ENCODE measurements around the gene CHAT. TPM values are rescaled to one million over a fixed set of nuclear protein-coding genes. Genes with fewer than 3 reads are reported as not detected.

CHAT gene
- total RNA-seq, 1 donor from 2014 or later, result not detected

GRCh38 chr10:49690698-49691356, 77.0 kb downstream of the CHAT start:
- no peak overlapping the region for H3K9ac ChIP-seq
- H4K20me1 ChIP-seq (ENCODE audit: low read depth), result no peaks in the 10 kb centered on the region
- peak; percentile 17 for DNase-seq (ENCODE audit: low spot score)
- H3K79me2 ChIP-seq (ENCODE audit: low read depth), result no peaks in the 10 kb centered on the region
- H3K4me2 ChIP-seq, result peak overlapping the region; percentile 24
- Mint-ChIP-seq H3K27me3 (ENCODE audit: insufficient read depth, low read depth) (peaks cover 16% of the 10 kb centered on the region), H3K4me3 (no peak overlapping the region), H3K27ac (no peak overlapping the region), H3K36me3 (no peaks in the 10 kb centered on the region), H3K4me1 (peaks cover 31% of the 10 kb centered on the region), H3K9me3 (peaks cover 8% of the 10 kb centered on the region)
- no peak overlapping the region for H3K4me3 ChIP-seq
- peaks cover 11% of the 10 kb centered on the region for H3K4me1 ChIP-seq
- no peaks in the 10 kb centered on the region for H3F3A ChIP-seq (ENCODE audit: low read depth)
- H3K36me3 ChIP-seq, result no peaks in the 10 kb centered on the region
- no peak overlapping the region for H3K27ac ChIP-seq
- no peaks in the 10 kb centered on the region for H3K9me3 ChIP-seq (ENCODE audit: low read depth)
- no peak overlapping the region for H2AFZ ChIP-seq (replicated peaks)
- H3K27me3 ChIP-seq, result peaks cover 77% of the 10 kb centered on the region
- TF ChIP-seq CTCF (IDR thresholded peaks at IDR 0.05) (no peak), EZH2phosphoT487 (IDR thresholded peaks at IDR 0.05) (no peak), EZH2 (IDR thresholded peaks at IDR 0.05) (no peak)

- peaks cover 8% of the 10 kb centered on the region for H3K9me3 Mint-ChIP-seq
- H3K4me1 Mint-ChIP-seq, result peaks cover 31% of the 10 kb centered on the region
Observed at GRCh38 chr10:49691588-49691987, 77.8 kb downstream of the CHAT start.

GRCh38 chr10:49694466-49694865, 80.6 kb downstream of the CHAT start:
- H3K79me2 ChIP-seq (ENCODE audit: low read depth), result no peaks in the 10 kb centered on the region
- TF ChIP-seq EZH2phosphoT487 (IDR thresholded peaks at IDR 0.05), result no peak
- no peak for TF ChIP-seq EZH2 (IDR thresholded peaks at IDR 0.05)
- TF ChIP-seq CTCF (IDR thresholded peaks at IDR 0.05), result no peak
- no peak overlapping the region for H3K4me3 ChIP-seq
- peaks cover 50% of the 10 kb centered on the region for H3K27me3 ChIP-seq
- no peak overlapping the region for H3K4me3 Mint-ChIP-seq
- H3K27ac ChIP-seq, result no peak overlapping the region
- no peaks in the 10 kb centered on the region for H4K20me1 ChIP-seq (ENCODE audit: low read depth)
- H3K27me3 Mint-ChIP-seq (ENCODE audit: insufficient read depth, low read depth), result peaks cover 9% of the 10 kb centered on the region
- H3K4me1 Mint-ChIP-seq, result peaks cover 17% of the 10 kb centered on the region
- H3K4me2 ChIP-seq, result no peak overlapping the region
- H3K9ac ChIP-seq, result no peak overlapping the region
- no peak overlapping the region for H2AFZ ChIP-seq (replicated peaks)
- no peaks in the 10 kb centered on the region for H3K36me3 Mint-ChIP-seq
- H3K9me3 ChIP-seq (ENCODE audit: low read depth), result no peaks in the 10 kb centered on the region
- H3K27ac Mint-ChIP-seq, result no peak overlapping the region
- no peaks in the 10 kb centered on the region for H3F3A ChIP-seq (ENCODE audit: low read depth)
- no peaks in the 10 kb centered on the region for H3K9me3 Mint-ChIP-seq
- H3K4me1 ChIP-seq, result peaks cover 4% of the 10 kb centered on the region
- no peak for DNase-seq (ENCODE audit: low spot score)
- no peaks in the 10 kb centered on the region for H3K36me3 ChIP-seq

More at GRCh38 chr10:49691588-49691987, 77.8 kb downstream of the CHAT start:
- H3K36me3 Mint-ChIP-seq, result no peaks in the 10 kb centered on the region
- TF ChIP-seq EZH2phosphoT487 (IDR thresholded peaks at IDR 0.05), result no peak
- TF ChIP-seq CTCF (IDR thresholded peaks at IDR 0.05), result no peak
- no peak for TF ChIP-seq EZH2 (IDR thresholded peaks at IDR 0.05)
- Histone ChIP-seq H2AFZ (replicated peaks) (no peak overlapping the region), H3K36me3 (no peaks in the 10 kb centered on the region), H3K9me3 (ENCODE audit: low read depth) (no peaks in the 10 kb centered on the region), H3K9ac (no peak overlapping the region), H3K4me1 (peaks cover 11% of the 10 kb centered on the region), H3K27me3 (peaks cover 77% of the 10 kb centered on the region), H3K4me2 (no peak overlapping the region), H3K79me2 (ENCODE audit: low read depth) (no peaks in the 10 kb centered on the region), H3K27ac (no peak overlapping the region), H4K20me1 (ENCODE audit: low read depth) (no peaks in the 10 kb centered on the region), H3F3A (ENCODE audit: low read depth) (no peaks in the 10 kb centered on the region), H3K4me3 (no peak overlapping the region)
- no peak for DNase-seq (ENCODE audit: low spot score)
- peaks cover 16% of the 10 kb centered on the region for H3K27me3 Mint-ChIP-seq (ENCODE audit: insufficient read depth, low read depth)
- no peak overlapping the region for H3K27ac Mint-ChIP-seq
- no peak overlapping the region for H3K4me3 Mint-ChIP-seq
